ENCODE data around the gene SHISA5.

SHISA5 gene

DNA sequence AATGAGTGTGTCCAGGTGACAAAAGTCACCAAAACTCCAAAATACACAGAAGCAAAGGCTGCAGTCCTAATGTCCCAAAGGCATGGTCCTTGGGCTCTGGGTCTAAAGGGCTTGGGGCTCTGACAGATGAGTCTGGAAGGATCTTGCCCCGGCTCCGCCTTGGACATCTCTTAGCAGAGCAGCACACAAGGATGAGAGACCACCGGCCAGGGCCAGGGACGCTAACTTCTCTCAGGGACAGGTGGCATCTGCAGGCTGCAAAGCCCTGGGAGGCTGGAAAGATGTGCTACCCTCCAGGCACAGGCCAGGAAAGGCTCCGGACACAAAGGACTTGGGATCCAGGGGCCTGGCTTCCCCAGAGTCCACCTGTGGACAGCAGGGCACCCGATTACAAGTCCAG is 14.1 kb upstream of the SHISA5 start:
- H3K4me1 ChIP-seq (ENCODE audit: control insufficient read depth in 1 of 2, insufficient read depth in 2 of 2, low read length in 2 of 2) = no peaks in the 10 kb centered on the region
- H3K27ac ChIP-seq (ENCODE audit: low read length) = no peak overlapping the region
- H3K27me3 ChIP-seq (ENCODE audit: low read depth, low read length) = no peaks in the 10 kb centered on the region
- no peak overlapping the region for H3K4me3 ChIP-seq (ENCODE audit: low read depth in 1 of 2, low read length in 2 of 2)
- no peaks in the 10 kb centered on the region for H3K9me3 ChIP-seq (ENCODE audit: control insufficient read depth in 1 of 2, low read length in 2 of 2)
- H3K36me3 ChIP-seq (ENCODE audit: control insufficient read depth in 1 of 2, insufficient read depth in 2 of 2, low read length in 2 of 2) = peaks cover 0 to 5% of the 10 kb centered on the region in 2 donors

DNA sequence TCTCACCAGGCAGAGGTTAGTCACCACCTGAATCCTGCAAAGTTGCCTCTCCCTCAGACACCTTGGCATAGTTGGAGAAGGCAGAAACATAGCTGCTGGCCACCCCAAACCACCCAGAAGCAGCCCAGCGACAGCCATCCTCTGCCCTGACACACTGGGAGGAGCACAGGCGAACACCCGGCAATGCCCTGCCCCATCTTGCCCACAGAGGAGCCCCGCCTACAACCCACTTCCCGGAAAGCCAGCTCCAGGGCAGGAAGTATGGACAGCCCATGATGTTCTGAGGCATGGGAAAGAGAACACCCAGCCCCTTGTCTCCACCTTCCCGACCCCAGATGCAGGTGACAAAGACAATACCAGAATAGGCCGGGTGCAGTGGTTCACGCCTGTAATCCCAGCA is 12.6 kb upstream of the SHISA5 start:
- Histone ChIP-seq H3K27me3 (ENCODE audit: low read depth, low read length) (no peaks in the 10 kb centered on the region), H3K27ac (ENCODE audit: low read length) (no peak overlapping the region), H3K4me1 (ENCODE audit: control insufficient read depth in 1 of 2, insufficient read depth in 2 of 2, low read length in 2 of 2) (no peaks in the 10 kb centered on the region), H3K4me3 (ENCODE audit: low read depth in 1 of 2, low read length in 2 of 2) (no peak overlapping the region), H3K36me3 (ENCODE audit: control insufficient read depth in 1 of 2, insufficient read depth in 2 of 2, low read length in 2 of 2) (peaks cover 0 to 5% of the 10 kb centered on the region in 2 donors), H3K9me3 (ENCODE audit: control insufficient read depth in 1 of 2, low read length in 2 of 2) (no peaks in the 10 kb centered on the region)

DNA sequence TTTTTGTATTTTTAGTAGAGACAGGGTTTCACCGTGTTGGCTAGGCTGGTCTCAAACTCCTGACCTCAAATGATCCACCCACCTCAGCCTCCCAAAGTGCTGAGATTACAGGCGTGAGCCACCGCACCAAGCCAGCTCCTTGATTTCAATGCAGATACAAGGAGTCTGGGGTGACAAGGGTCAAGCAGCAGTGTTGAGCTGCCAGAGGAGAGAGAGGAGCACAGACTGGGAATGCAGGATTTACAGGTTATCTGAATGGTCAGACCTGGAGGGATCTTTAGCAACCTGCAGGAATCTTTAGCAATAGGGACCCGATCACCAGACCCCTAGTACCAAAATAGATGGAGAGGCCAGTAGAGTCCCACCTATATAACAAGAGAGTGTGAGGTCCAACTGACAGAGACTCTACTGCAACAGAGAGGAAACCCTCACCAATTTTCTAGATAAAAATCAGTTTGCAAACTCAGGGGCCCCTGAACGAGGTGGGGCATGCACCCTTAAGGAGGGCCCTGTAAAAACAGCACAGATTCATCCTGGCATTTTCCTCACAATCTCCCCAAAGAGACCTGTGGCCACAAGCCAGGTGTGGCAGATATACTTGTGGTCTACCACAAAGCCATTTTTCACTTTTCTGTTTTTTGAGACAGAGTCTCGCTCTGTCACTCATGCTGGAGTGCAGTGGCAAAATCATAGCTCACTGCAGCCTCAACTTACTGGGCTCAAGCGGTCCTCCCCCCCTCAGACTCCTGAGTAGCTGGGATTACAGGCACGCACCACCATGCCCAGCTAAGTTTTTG is 10.7 kb upstream of the SHISA5 start:
- Histone ChIP-seq H3K4me3 (ENCODE audit: low read depth in 1 of 2, low read length in 2 of 2) (no peak overlapping the region), H3K9me3 (ENCODE audit: control insufficient read depth in 1 of 2, low read length in 2 of 2) (no peaks in the 10 kb centered on the region), H3K27me3 (ENCODE audit: low read depth, low read length) (no peaks in the 10 kb centered on the region), H3K27ac (ENCODE audit: low read length) (no peak overlapping the region), H3K36me3 (ENCODE audit: control insufficient read depth in 1 of 2, insufficient read depth in 2 of 2, low read length in 2 of 2) (peaks cover 0 to 5% of the 10 kb centered on the region in 2 donors), H3K4me1 (ENCODE audit: control insufficient read depth in 1 of 2, insufficient read depth in 2 of 2, low read length in 2 of 2) (no peaks in the 10 kb centered on the region)

DNA sequence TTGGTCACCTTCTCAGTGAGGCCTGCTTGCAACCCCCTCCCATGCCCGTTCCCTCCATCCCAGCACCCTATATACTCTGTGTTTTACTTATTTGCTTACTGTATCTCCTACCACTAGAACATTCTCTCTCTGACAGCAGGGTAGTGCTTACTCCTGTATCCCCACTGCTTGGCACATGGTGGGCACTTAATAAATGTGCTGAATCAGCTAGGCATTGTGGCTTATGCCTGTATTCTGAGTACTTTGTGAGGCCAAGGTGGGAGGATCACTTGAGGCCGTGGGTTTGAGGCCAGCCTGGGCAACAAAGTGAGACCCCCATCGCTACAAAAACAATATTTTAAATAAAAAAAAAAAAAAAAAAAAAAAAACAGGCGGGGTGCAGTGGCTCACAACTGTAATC is 7.6 kb upstream of the SHISA5 start:
- Histone ChIP-seq H3K4me1 (ENCODE audit: control insufficient read depth in 1 of 2, insufficient read depth in 2 of 2, low read length in 2 of 2) (no peaks in the 10 kb centered on the region), H3K27ac (ENCODE audit: low read length) (no peak overlapping the region), H3K36me3 (ENCODE audit: control insufficient read depth in 1 of 2, insufficient read depth in 2 of 2, low read length in 2 of 2) (no peaks in the 10 kb centered on the region), H3K9me3 (ENCODE audit: control insufficient read depth in 1 of 2, low read length in 2 of 2) (no peaks in the 10 kb centered on the region), H3K27me3 (ENCODE audit: low read depth, low read length) (no peaks in the 10 kb centered on the region), H3K4me3 (ENCODE audit: low read depth in 1 of 2, low read length in 2 of 2) (no peak overlapping the region)

DNA sequence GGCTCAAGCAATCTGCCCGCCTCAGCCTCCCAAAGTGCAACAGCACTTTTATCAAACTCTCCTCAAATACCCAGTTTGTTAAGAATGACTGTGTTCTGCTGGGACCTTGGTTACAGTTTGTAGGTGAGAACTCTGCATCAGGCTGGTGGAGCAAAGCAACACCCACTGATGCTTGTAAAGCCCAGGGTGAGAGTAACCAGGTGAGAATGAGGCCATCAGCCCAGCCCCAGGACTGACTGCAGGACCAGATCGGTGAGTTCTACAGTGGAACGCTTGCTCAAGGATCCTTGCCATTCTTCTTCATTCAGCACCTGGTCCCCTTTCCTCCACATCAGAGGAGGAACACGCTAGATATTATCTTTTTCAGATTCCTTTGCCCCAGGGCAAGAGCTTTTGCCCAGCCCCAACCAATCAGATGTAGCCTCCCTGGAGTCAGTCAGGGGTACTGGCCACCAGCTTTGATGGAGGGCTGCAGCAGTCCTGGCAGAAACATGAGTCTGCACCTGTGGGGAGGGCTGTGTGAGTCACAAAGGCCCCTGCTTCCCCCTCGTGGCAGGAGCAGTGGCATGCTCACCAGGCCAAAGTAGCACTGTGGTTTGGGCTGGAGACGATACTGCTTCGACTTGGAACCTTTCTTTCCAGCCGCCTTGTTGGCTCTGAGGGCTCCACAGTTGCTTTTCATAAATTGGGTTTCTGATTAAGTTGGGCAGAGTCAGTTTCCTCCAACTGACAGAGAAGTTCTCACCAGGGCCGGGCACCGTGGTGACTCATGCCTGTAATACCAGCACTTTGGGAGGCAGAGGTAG is 3.5 kb upstream of the SHISA5 start:
- H3K4me3 ChIP-seq (ENCODE audit: low read depth in 1 of 2, low read length in 2 of 2) = no peak overlapping the region
- H3K36me3 ChIP-seq (ENCODE audit: control insufficient read depth in 1 of 2, insufficient read depth in 2 of 2, low read length in 2 of 2) = no peaks in the 10 kb centered on the region
- H3K27ac ChIP-seq (ENCODE audit: low read length) = no peak overlapping the region
- no peaks in the 10 kb centered on the region for H3K9me3 ChIP-seq (ENCODE audit: control insufficient read depth in 1 of 2, low read length in 2 of 2)
- H3K4me1 ChIP-seq (ENCODE audit: control insufficient read depth in 1 of 2, insufficient read depth in 2 of 2, low read length in 2 of 2) = peaks cover 0 to 19% of the 10 kb centered on the region in 2 donors
- H3K27me3 ChIP-seq (ENCODE audit: low read depth, low read length) = no peaks in the 10 kb centered on the region

DNA sequence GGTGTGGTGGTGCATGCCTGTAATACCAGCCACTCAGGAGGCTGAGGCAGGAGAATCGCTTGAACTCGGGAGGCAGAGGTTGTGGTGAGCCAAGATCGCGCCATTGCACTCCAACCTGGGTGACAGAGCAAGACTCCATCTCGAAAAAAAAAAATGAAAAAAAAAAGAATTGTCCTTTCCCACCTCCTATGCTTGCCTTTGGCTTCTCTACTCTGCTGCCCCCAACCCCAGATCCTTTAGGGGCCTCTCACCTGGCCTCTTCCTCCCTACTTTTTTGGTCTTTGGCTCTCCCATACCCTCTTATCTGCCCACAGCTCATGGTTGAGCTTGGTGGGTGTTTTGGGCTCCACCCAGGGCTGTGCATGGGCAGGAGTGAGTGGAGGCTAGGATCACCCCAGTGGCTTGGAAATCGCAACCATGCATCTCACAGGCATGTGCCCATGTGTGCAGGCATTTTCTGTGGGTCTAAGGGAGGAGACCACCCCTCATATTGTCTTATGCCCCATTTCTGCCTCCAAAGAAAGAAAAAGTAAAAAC is 2.1 kb upstream of the SHISA5 start:
- Histone ChIP-seq H3K27ac (ENCODE audit: low read length) (no peak overlapping the region), H3K9me3 (ENCODE audit: control insufficient read depth in 1 of 2, low read length in 2 of 2) (no peaks in the 10 kb centered on the region)

DNA sequence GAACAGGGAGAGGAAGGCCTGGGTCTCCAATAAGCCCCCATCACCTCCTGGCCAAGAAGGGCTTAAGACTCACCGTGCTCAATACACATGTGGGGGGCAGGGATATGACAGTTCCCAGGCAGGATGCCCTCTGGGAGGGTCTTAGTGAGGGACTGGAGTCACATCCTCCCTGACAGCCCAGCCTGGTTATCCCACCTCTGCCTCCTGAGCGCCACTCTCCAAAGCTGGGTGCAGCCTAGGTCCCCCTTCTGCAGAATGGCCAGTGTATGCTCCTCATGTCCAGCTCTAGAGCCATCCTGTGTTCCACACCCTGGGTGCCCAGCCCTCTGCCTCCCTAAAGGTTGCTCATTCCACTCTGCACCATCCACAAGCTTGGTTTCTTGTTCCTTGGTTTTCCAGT is 1.2 kb upstream of the SHISA5 start:
- Histone ChIP-seq H3K4me3 (ENCODE audit: low read depth in 1 of 2, low read length in 2 of 2) (no peak overlapping the region), H3K9me3 (ENCODE audit: control insufficient read depth in 1 of 2, low read length in 2 of 2) (no peaks in the 10 kb centered on the region), H3K4me1 (ENCODE audit: control insufficient read depth in 1 of 2, insufficient read depth in 2 of 2, low read length in 2 of 2) (peaks cover 0 to 19% of the 10 kb centered on the region in 2 donors), H3K27me3 (ENCODE audit: low read depth, low read length) (no peaks in the 10 kb centered on the region), H3K27ac (ENCODE audit: low read length) (no peak overlapping the region), H3K36me3 (ENCODE audit: control insufficient read depth in 1 of 2, insufficient read depth in 2 of 2, low read length in 2 of 2) (peaks cover 0 to under 1% of the 10 kb centered on the region in 2 donors)

More for the DNA sequence above, 2.1 kb upstream of the SHISA5 start:
- no peaks in the 10 kb centered on the region for H3K27me3 ChIP-seq (ENCODE audit: low read depth, low read length)
- H3K4me1 ChIP-seq (ENCODE audit: control insufficient read depth in 1 of 2, insufficient read depth in 2 of 2, low read length in 2 of 2) = peaks cover 0 to 19% of the 10 kb centered on the region in 2 donors
- H3K4me3 ChIP-seq (ENCODE audit: low read depth in 1 of 2, low read length in 2 of 2) = no peak overlapping the region
- H3K36me3 ChIP-seq (ENCODE audit: control insufficient read depth in 1 of 2, insufficient read depth in 2 of 2, low read length in 2 of 2) = no peaks in the 10 kb centered on the region

DNA sequence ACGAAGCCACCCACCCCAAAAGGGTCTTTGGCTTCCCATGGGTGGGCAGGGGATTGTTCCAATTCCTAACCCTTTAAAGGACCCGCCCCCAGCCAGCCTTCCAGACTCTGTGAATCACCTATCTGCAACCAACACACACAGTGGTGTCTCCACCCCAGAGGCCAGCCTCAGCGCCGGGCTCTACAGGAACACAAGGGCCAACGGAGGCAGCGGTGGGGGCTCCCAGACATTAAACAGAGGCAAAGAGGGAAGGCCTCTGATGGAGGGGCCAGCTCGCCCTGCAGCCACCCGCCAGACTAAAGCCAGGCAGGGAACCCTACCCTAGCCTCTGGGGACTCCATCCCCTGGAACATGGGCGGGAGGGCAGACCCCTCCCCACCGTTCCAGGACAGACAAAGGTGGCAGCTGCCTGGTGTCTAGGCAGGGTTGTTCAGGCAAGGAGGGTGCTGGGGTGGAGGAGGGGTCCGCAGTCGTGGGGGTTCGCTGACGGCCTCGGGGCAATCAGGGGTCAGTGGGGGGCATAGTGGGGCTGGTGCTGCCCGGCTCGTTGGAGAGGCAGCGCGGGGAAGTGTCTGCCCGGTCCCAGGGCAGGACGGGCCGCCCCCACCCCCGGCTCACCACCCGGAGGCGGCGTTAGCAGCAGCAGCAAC is 448 bp downstream of the SHISA5 start:
- Histone ChIP-seq H3K36me3 (ENCODE audit: control insufficient read depth in 1 of 2, insufficient read depth in 2 of 2, low read length in 2 of 2) (peaks cover 0 to 4% of the 10 kb centered on the region in 2 donors), H3K9me3 (ENCODE audit: control insufficient read depth in 1 of 2, low read length in 2 of 2) (no peaks in the 10 kb centered on the region), H3K4me3 (ENCODE audit: low read depth in 1 of 2, low read length in 2 of 2) (peak overlapping the region; percentile 68 to 70), H3K4me1 (ENCODE audit: control insufficient read depth in 1 of 2, insufficient read depth in 2 of 2, low read length in 2 of 2) (peaks cover 0 to 19% of the 10 kb centered on the region in 2 donors), H3K27me3 (ENCODE audit: low read depth, low read length) (no peaks in the 10 kb centered on the region), H3K27ac (ENCODE audit: low read length) (peak overlapping the region; percentile 87)

DNA sequence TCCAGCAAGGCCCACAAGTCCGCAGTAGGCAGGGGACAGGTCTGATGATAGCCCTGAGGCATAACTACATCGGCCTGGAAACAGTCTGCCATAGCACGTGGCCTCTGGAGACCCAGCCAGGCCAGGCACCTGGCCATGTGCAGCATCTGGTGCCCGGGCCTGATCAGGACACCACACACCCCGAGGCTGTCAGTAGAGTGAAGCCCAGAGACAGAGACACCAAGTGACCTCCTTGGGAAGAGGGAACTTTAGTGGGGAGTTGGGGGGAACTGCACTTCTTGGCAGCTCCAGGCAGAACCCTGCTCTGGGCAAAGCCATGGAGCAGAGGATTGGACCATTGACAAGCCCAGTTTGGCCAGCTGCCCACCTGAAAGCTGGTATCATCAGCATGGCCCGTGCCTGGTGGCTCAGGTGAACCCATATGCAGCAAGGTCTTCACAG is 1.2 kb downstream of the SHISA5 start:
- Histone ChIP-seq H3K4me1 (ENCODE audit: control insufficient read depth in 1 of 2, insufficient read depth in 2 of 2, low read length in 2 of 2) (peaks cover 0 to 19% of the 10 kb centered on the region in 2 donors), H3K36me3 (ENCODE audit: control insufficient read depth in 1 of 2, insufficient read depth in 2 of 2, low read length in 2 of 2) (peaks cover 0 to 11% of the 10 kb centered on the region in 2 donors), H3K27ac (ENCODE audit: low read length) (peak overlapping the region; percentile 87), H3K4me3 (ENCODE audit: low read depth in 1 of 2, low read length in 2 of 2) (peak overlapping the region; percentile 68 to 70), H3K27me3 (ENCODE audit: low read depth, low read length) (no peaks in the 10 kb centered on the region), H3K9me3 (ENCODE audit: control insufficient read depth in 1 of 2, low read length in 2 of 2) (no peaks in the 10 kb centered on the region)

DNA sequence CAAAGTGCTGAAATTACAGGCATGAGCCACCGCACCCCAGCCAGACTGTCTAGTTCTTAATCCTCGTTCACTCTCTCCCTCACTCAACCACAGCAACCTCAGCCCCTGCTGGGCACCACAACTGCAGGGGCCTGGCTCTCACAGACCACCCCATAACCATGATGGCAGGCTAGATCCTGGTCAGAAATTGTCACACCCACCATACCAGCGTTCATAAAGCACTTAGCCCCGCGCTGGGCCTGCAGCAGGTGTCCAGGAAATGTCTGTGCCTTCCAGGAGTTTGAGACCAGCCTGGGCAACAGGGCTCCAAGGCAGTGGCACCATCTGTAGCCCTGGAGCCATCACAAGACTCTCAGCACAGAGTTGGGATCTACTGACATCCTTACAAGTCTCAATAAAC is 1.9 kb downstream of the SHISA5 start:
- no peak overlapping the region for H3K4me3 ChIP-seq (ENCODE audit: low read depth in 1 of 2, low read length in 2 of 2)

DNA sequence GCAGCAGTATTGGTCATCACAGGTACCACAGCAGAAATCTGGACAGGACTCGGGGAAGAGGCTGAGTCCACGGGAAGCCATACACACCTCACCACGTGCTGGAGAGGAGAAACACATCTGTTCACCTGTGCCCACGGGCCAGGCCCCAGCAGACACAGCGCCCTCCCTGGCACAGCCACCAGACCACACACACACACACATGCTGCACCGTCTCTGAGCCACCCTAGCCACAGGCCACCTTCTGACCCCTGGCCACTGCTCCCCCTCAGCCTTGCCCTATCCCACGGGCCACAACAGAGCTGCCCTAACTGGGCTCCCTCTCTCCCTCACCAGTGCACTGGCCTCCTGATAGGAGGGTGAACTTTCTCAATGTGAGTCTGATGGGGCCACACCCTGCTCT is 2.8 kb downstream of the SHISA5 start:
- H3K4me1 ChIP-seq (ENCODE audit: control insufficient read depth in 1 of 2, insufficient read depth in 2 of 2, low read length in 2 of 2) = peaks cover 0 to 19% of the 10 kb centered on the region in 2 donors
- no peaks in the 10 kb centered on the region for H3K27me3 ChIP-seq (ENCODE audit: low read depth, low read length)
- H3K36me3 ChIP-seq (ENCODE audit: control insufficient read depth in 1 of 2, insufficient read depth in 2 of 2, low read length in 2 of 2) = peaks cover 0 to 16% of the 10 kb centered on the region in 2 donors
- no peaks in the 10 kb centered on the region for H3K9me3 ChIP-seq (ENCODE audit: control insufficient read depth in 1 of 2, low read length in 2 of 2)
- no peak overlapping the region for H3K4me3 ChIP-seq (ENCODE audit: low read depth in 1 of 2, low read length in 2 of 2)
- H3K27ac ChIP-seq (ENCODE audit: low read length) = no peak overlapping the region

More for the DNA sequence above, 1.9 kb downstream of the SHISA5 start:
- H3K9me3 ChIP-seq (ENCODE audit: control insufficient read depth in 1 of 2, low read length in 2 of 2) = no peaks in the 10 kb centered on the region
- H3K27me3 ChIP-seq (ENCODE audit: low read depth, low read length) = no peaks in the 10 kb centered on the region
- peaks cover 0 to 19% of the 10 kb centered on the region in 2 donors for H3K4me1 ChIP-seq (ENCODE audit: control insufficient read depth in 1 of 2, insufficient read depth in 2 of 2, low read length in 2 of 2)
- peaks cover 0 to 16% of the 10 kb centered on the region in 2 donors for H3K36me3 ChIP-seq (ENCODE audit: control insufficient read depth in 1 of 2, insufficient read depth in 2 of 2, low read length in 2 of 2)
- H3K27ac ChIP-seq (ENCODE audit: low read length) = no peak overlapping the region

All from muscle layer of duodenum (tissue), 2 donors.